ENCODE results near the gene SUSD1. TPM values are rescaled to one million over a fixed set of nuclear protein-coding genes. Genes with fewer than 3 reads are reported as not detected.

The SUSD1 gene
- total RNA-seq, 1 donor from 2014 or later, result 26.0 TPM

DNA sequence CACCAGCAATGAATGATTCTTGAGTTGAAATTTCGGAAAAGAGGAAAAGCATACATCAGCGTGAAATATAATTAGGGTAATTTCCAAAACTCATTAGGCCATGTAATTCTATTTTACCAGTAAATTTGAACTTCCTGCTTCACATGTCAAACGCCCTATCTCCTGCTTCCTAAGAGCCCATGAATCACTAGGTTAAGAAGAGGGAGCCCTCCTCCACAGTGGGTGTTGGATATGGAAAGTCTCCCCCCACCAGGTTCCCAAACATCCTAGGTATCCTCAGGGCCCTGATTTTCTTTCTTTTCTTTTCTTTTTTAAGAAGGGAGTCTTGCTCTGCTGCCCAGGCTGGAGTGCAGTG is 115.2 kb downstream of the SUSD1 start:
- no peak for DNase-seq (ENCODE audit: low spot score in 2 of 2, unreplicated experiment in 2 of 2)
- H3K4me3 Mint-ChIP-seq, result no peak overlapping the region
- H3K4me1 Mint-ChIP-seq, result peaks cover 9% of the 10 kb centered on the region

DNA sequence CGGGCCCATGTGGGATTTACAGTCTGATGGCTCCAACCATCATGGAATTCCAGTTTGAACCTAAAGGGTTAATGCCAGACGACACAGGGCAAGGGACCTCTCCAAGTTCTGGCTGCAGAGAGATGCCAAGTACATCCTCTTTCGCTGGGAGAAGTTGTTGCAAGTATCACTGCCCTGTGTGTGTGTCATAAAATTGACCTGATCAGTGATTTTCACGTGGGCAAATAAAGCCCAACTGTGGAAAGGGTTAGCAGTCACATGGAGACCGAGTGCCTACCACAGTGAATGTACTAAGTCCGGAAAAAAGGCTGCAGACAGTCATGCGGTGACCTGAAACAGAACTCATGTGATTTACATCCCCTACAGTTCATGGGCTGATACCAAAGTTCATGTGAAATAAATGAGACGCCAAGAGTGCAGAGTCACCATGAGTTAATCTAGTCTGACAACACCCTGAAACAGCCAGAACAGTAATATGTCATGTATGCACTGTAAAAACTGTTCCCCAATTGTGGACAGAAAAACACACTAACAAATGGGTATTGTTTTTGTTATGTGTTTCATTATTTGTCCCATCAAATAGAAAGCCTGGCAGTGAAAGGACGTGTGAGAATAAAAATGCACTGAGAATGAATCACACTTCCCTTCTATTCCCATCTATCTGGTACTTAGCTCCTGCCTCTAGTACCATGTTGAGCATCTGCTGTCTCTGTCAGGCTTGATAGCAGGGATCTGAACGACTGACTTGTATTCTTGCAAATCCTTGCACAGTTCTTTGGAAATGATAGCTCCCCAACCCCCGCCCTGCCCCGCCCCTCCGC is 115.7 kb downstream of the SUSD1 start:
- H3K36me3 Mint-ChIP-seq, result peaks cover 31% of the 10 kb centered on the region
- H3K9me3 Mint-ChIP-seq, result peaks cover 3% of the 10 kb centered on the region
- no peaks in the 10 kb centered on the region for H3K27me3 Mint-ChIP-seq (ENCODE audit: low read depth)
- peaks cover 9% of the 10 kb centered on the region for H3K4me1 Mint-ChIP-seq
- TF ChIP-seq, protein P1, sequence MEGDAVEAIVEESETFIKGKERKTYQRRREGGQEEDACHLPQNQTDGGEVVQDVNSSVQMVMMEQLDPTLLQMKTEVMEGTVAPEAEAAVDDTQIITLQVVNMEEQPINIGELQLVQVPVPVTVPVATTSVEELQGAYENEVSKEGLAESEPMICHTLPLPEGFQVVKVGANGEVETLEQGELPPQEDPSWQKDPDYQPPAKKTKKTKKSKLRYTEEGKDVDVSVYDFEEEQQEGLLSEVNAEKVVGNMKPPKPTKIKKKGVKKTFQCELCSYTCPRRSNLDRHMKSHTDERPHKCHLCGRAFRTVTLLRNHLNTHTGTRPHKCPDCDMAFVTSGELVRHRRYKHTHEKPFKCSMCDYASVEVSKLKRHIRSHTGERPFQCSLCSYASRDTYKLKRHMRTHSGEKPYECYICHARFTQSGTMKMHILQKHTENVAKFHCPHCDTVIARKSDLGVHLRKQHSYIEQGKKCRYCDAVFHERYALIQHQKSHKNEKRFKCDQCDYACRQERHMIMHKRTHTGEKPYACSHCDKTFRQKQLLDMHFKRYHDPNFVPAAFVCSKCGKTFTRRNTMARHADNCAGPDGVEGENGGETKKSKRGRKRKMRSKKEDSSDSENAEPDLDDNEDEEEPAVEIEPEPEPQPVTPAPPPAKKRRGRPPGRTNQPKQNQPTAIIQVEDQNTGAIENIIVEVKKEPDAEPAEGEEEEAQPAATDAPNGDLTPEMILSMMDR (IDR thresholded peaks at IDR 0.05; ENCODE audit: unreplicated experiment), result no peak
- DNase-seq (ENCODE audit: low spot score in 2 of 2, unreplicated experiment in 2 of 2), result no peak
- peak overlapping the region; percentile 30 for H3K27ac Mint-ChIP-seq
- H3K4me3 Mint-ChIP-seq, result no peak overlapping the region

More for the DNA sequence above, 115.2 kb downstream of the SUSD1 start:
- Mint-ChIP-seq H3K27me3 (ENCODE audit: low read depth) (no peaks in the 10 kb centered on the region), H3K9me3 (no peaks in the 10 kb centered on the region), H3K27ac (peak overlapping the region; percentile 9), H3K36me3 (peaks cover 28% of the 10 kb centered on the region)
- TF ChIP-seq, protein P1 (IDR thresholded peaks at IDR 0.05; ENCODE audit: unreplicated experiment), result no peak

DNA sequence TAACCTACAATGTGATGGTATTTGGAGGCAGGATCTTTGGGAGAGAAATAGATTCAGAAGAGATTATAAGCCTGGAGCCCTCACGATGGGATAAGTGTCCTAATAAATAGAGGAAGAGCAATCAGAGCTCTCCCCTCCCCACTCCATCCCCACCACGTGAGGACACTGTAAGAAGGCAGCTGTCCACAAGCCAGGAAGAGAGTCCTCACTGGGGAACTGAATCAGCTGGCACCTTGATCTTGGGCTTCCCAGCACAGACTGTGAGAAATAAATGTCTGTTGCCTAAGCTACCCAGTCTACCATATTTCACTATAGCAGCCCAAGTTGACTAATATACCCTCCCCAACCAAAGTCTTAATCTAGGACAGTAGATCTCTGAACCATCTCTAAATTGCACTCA is 118.1 kb downstream of the SUSD1 start:
- H3K27ac Mint-ChIP-seq, result no peak overlapping the region

DNA sequence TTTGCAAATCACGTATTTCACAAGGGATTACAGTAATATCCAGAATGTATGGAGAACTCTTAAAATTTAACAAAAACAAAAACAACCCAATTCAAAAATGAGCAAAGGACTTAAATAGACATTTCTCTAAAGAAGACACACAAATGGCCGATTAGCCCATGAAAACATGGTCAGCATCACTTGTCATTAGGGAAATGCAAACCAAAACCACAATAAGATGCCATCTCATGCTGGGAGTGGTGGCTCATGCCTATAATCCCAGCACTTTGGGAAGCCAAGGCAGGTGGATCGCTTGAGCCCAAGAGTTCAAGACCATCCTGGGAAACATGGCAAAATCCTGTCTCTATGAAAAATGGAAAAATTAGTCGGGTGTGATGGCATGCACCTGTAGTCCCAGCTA is 120.2 kb downstream of the SUSD1 start:
- Mint-ChIP-seq H3K27me3 (ENCODE audit: low read depth) (no peaks in the 10 kb centered on the region), H3K27ac (no peak overlapping the region), H3K9me3 (peaks cover 10% of the 10 kb centered on the region), H3K4me1 (peaks cover 11% of the 10 kb centered on the region), H3K4me3 (no peak overlapping the region), H3K36me3 (peaks cover 27% of the 10 kb centered on the region)
- DNase-seq (ENCODE audit: low spot score in 2 of 2, unreplicated experiment in 2 of 2), result no peak
- TF ChIP-seq, protein P1 (IDR thresholded peaks at IDR 0.05; ENCODE audit: unreplicated experiment), result no peak

More for the DNA sequence above, 118.1 kb downstream of the SUSD1 start:
- Mint-ChIP-seq H3K36me3 (peaks cover 26% of the 10 kb centered on the region), H3K9me3 (peaks cover 10% of the 10 kb centered on the region), H3K27me3 (ENCODE audit: low read depth) (no peaks in the 10 kb centered on the region), H3K4me3 (no peak overlapping the region), H3K4me1 (peaks cover 9% of the 10 kb centered on the region)
- DNase-seq (ENCODE audit: low spot score in 2 of 2, unreplicated experiment in 2 of 2), result no peak
- TF ChIP-seq, protein P1 (IDR thresholded peaks at IDR 0.05; ENCODE audit: unreplicated experiment), result no peak

DNA sequence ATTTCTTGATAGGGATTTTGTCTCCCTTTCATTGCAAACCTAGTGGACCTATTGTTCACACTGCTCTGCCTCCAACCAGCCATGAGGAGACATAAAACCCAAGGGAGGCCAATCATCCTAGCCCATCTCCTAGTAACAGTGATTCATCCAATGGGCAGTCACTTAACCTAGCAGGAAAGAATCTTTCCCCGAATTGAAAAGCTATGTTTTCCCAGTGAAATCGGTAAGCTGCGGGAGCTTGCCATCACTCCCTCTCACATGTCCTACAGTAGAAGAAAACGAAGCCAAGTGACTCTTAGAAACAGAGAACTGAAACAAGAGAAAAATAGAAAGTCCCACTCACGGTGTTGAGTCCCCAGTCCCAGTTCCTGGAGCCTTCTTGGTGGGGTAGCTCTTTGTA is 123.3 kb downstream of the SUSD1 start:
- Mint-ChIP-seq H3K36me3 (peaks cover 32% of the 10 kb centered on the region), H3K27me3 (ENCODE audit: low read depth) (no peaks in the 10 kb centered on the region), H3K4me3 (no peak overlapping the region), H3K27ac (no peak overlapping the region), H3K9me3 (peaks cover 17% of the 10 kb centered on the region), H3K4me1 (peaks cover 18% of the 10 kb centered on the region)
- TF ChIP-seq, protein P1 (IDR thresholded peaks at IDR 0.05; ENCODE audit: unreplicated experiment), result no peak
- no peak for DNase-seq (ENCODE audit: low spot score in 2 of 2, unreplicated experiment in 2 of 2)

Data from mesothelial cell of epicardium (in vitro differentiated cells).